Neural cell (in vitro differentiated cells): ENCODE measurements around the gene KIAA1210. TPM values are rescaled to one million over a fixed set of nuclear protein-coding genes. Genes with fewer than 3 reads are reported as not detected.

Experiments
- polyA plus RNA-seq: library from polyadenylated mRNA; depleted of rRNA; stranded (reverse); fragments of >200 nt; gene quantifications from 2 replicates; pipeline ENCODE4 v1.2.3, GENCODE V29; 2014

Gene KIAA1210
- polyA plus RNA-seq, 1 donor from 2014 or later, result not detected

Other genes with a start within 250 kb of the KIAA1210 start
- gene LONRF3, start 153.2 kb downstream of the KIAA1210 start, polyA plus RNA-seq, result 0.30 and 0.41 TPM in 2 replicates
- gene CT47C1, start 54.8 kb downstream of the KIAA1210 start, polyA plus RNA-seq, result not detected in 2 replicates
- gene PGRMC1, start 108.5 kb upstream of the KIAA1210 start, polyA plus RNA-seq, result 667 and 672 TPM in 2 replicates